IPS-18c (cell line): ENCODE measurements around the gene HES4.
"Not testable (repeated sequence)": the region's sequence is repeated elsewhere in the genome, so short reads cannot be mapped to it uniquely, and the experiment has no call there.

Experiments used
- H3K4me3 ChIP-seq: 2 replicates; pipeline ENCODE4 v1.7.0; 2013; ENCODE audit warnings: low read depth, mild to moderate bottlenecking, low read length, moderate library complexity; ENCODE audit not compliant: insufficient read depth
- H3K9me3 ChIP-seq: one replicate; pipeline ENCODE4 v1.6.1; 2013; ENCODE audit warnings: mild to moderate bottlenecking, low read length, moderate library complexity; ENCODE audit not compliant: control insufficient read depth, insufficient read depth

Gene HES4

DNA sequence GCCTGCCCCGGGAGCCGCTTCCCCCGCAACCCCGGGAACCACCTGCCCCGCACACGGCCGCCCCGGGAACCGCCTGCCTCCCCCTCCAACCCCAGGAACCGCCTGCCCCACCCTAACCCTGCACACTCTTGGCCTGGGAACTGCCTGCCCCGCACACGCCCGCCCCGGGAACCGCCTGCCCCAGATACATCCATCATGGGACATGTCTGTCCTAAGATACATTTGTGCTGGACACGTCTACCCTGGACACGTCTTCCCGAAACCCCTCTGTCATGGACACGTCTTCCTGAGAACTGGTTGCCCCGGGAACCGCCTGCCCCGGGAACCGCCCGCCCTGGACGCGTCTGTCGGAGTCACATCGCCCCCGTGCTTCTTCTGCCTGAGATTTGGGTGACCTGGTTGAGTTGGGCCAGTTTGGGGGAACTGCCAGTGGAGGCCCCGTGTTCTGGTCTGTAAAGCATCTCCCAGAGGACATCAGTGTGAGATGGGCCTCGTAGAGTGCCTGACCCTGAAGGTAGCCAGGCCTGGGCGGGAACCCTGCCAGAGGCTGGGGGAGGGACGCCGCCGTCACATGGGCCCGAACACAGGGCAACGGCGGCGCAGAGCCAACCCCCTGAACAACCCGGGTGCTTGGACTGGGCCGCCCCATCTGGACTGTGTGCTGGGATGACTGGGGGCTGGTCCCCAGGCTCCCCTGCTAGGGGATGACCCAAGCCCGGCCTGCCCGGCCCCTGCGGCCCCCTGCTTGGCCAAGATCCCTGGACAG is 21.6 kb downstream of the HES4 start:
- peaks cover 2% of the 10 kb centered on the region for H3K9me3 ChIP-seq

GRCh38 chr1:976791-977190 is 23.1 kb downstream of the HES4 start:
- not testable (repeated sequence) for H3K9me3 ChIP-seq, H3K4me3 ChIP-seq

More for the DNA sequence above, 21.6 kb downstream of the HES4 start:
- H3K4me3 ChIP-seq: no peak overlapping the region

DNA sequence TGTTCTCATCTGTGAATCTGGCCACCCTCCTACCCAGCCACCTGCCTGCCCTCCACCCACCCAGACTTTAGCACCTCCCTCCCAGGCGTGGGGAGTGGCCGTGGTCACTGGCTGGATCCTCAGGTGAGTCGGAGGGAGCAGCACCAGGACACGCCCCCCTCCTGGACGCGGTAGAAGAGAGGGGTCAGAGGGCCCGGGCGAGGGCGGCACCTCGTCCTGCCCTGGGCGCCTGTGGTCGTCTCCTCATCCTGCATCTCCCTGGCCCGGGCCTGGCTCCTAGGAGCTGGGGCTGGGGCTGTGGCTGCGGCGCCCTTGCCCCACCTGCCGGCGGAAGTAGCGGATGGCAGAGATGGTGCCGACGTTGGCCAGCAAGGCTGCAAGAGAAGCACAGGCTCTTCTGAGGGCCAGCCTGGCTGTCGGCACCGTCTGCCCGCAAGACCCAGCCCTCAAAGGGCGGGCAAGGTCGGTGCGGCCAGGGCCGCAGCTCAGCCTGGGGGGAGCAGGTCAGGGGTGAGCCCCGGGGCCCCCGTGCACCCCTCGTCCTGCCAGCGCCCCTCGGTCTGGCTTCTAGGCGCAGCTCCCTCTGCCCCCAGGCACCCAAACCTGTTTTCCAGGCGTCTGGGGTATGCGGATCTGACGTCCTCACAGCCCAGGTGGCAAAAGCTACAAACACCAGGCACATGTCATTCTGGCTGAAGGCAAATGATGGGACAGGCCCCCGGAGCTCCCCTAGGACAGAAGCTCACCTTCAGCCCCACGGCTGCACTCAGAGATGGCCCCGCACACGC is 23.8 kb downstream of the HES4 start:
- peaks cover 2% of the 10 kb centered on the region for H3K9me3 ChIP-seq
- peak overlapping the region; percentile 36 for H3K4me3 ChIP-seq

- H3K4me3 ChIP-seq: no peak overlapping the region
- H3K9me3 ChIP-seq: peaks cover 2% of the 10 kb centered on the region
Observed at GRCh38 chr1:975365-975764, 24.5 kb downstream of the HES4 start.

DNA sequence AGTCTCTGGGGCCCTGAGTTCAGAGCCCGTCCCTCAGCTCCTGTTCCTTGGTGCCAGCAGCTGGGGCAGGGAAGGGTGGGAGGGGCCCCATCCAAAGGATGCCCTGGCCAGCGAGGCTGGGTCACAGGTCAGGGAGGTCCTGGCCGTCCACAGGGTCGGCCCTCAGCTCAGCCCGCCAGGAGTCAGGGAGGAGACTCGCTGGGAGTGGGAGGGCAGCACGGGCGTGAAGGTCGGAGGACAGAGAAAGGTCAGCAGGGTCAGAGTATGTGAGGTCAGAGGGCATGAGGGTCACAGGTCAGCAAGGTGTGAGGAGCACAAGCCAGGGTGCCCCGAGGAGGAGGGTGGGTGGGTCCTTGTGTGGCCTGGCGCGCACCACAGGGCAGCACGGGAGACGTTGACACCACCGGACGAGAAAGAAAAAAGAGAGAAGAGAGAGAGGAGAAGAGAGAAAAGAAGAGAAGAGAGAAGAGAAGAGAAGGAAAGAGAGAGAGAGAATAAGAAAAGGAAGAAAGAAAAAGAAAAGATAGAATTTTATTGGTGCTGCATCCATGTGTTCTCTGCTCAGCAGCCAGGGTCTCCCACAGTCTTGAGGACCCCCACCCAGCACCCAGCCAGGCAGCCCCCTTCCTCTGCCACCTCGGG is 25.1 kb downstream of the HES4 start:
- no peak overlapping the region for H3K4me3 ChIP-seq
- peaks cover 2% of the 10 kb centered on the region for H3K9me3 ChIP-seq

- H3K4me3 ChIP-seq: no peak overlapping the region
- H3K9me3 ChIP-seq: peaks cover 2% of the 10 kb centered on the region
Observed at GRCh38 chr1:974293-974640, 25.6 kb downstream of the HES4 start.

GRCh38 chr1:973459-974292 is 26.2 kb downstream of the HES4 start:
- H3K9me3 ChIP-seq: peaks cover 2% of the 10 kb centered on the region

GRCh38 chr1:972726-973458 is 27.0 kb downstream of the HES4 start:
- peaks cover 4% of the 10 kb centered on the region for H3K9me3 ChIP-seq

More at GRCh38 chr1:973459-974292, 26.2 kb downstream of the HES4 start:
- no peak overlapping the region for H3K4me3 ChIP-seq

DNA sequence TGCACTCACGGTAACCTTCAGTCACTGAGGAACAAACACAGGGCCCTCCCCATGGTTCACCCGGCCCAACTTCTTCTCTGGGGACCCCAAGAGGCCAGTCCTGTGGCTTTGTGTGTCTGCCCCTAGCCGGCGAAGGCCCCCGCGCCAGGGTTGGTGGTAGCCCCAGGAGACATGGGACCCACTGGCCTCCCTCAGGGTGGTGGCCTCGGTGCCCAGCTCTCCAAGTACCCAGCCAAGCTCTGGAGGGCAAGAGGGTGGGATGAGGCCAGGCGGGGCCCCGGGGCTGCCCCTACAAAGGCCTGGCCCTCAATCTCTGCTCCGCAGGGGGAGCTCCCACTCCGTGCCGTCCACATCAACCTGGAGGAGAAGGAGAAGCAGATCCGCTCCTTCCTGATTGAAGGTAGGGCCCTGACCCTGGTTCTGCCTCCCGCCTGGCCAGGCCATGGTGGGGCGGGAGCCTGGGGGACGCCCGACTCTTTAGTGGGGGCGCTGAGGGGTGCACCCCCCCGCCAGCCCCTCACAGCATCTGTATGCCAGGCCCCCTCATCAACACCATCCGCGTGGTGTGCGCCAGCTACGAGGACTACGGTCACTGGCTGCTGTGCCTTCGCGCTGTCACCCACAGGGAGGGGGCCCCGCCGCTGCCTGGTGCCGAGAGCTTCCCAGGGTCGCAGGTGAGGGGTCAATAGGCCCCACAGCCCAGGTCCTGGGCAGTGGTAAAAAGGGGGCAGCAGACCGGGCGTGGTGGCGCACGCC is 28.0 kb downstream of the HES4 start:
- Histone ChIP-seq H3K9me3 (peaks cover 4% of the 10 kb centered on the region), H3K4me3 (no peak overlapping the region)

More at GRCh38 chr1:972726-973458, 27.0 kb downstream of the HES4 start:
- no peak overlapping the region for H3K4me3 ChIP-seq

- H3K9me3 ChIP-seq: peaks cover 4% of the 10 kb centered on the region
Observed at GRCh38 chr1:970973-971730, 28.7 kb downstream of the HES4 start.

GRCh38 chr1:970242-970972 is 29.5 kb downstream of the HES4 start:
- H3K9me3 ChIP-seq: peaks cover 3% of the 10 kb centered on the region
- H3K4me3 ChIP-seq: no peak overlapping the region

More at GRCh38 chr1:970973-971730, 28.7 kb downstream of the HES4 start:
- H3K4me3 ChIP-seq: no peak overlapping the region

DNA sequence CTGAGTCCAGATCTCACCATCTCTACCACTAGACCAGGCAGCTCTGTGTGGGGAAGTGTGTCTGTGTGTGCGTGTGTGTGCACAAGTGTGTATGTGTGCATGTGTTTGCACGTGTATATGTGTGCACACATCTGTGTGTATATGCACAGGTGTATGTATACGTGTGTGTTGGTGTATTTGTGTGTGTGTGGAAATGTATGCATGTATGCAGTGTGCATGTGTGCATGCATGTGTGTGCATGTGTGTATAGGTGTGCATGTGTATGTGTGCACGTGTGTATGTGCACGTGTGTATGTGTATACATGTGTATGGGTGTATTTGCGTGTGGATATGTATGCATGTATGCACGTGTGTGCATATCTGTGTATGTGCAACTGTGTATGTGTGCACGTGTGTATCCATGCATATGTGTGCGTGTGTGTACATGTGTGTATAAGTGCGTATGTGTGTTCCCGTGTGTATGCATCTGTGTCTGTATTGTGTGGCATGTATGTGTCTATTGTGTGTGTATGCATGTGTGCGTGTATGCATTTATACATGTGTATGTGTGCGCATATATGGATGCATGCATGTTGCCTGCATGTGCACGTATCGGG is 30.5 kb downstream of the HES4 start:
- Histone ChIP-seq H3K4me3 (no peak overlapping the region), H3K9me3 (peaks cover 2% of the 10 kb centered on the region)

GRCh38 chr1:967466-968343 is 32.2 kb downstream of the HES4 start:
- no peak overlapping the region for H3K4me3 ChIP-seq
- peaks cover 2% of the 10 kb centered on the region for H3K9me3 ChIP-seq
